Breast epithelium (tissue), 3 donors: ENCODE results near the gene FCGR2B. TPM values are rescaled to one million over a fixed set of nuclear protein-coding genes. Genes with fewer than 3 reads are reported as not detected.

Source experiments
- total RNA-seq, 3 donors: library from RNA; depleted of rRNA; stranded (reverse); fragments of >200 nt; gene quantifications; one replicate each; pipeline ENCODE4 v1.1.0, GENCODE V29; 2016

The FCGR2B gene
- total RNA-seq, 3 donors from 2014 or later: 5.6 to 124 (median 40.0) TPM

Other genes starting within 250 kb of the FCGR2B start
- 10 to 100 TPM; 33.1 to 70.6 (median 48.4) TPM for gene FCGR2A, start 157.7 kb upstream of the FCGR2B start, total RNA-seq
- 10 to 100 TPM in 1 of 3 donors, 1 to 10 TPM in 2; 1.3 to 17.1 (median 5.3) TPM for gene HSPA6, start 138.6 kb upstream of the FCGR2B start, total RNA-seq
- gene FCGR3A, start 113.3 kb upstream of the FCGR2B start, total RNA-seq: 10 to 100 TPM in 2 of 3 donors, 1 to 10 TPM in 1; 8.6 to 23.9 (median 12.9) TPM
- 1 to 10 TPM in 2 of 3 donors, under 1 TPM in 1; 0.32 to 3.9 (median 3.8) TPM for gene FCGR3B, start 32.0 kb upstream of the FCGR2B start, total RNA-seq
- under 1 TPM in 1 of 3 donors, not detected in 2; 0.15 TPM for gene FCRLA, start 44.1 kb downstream of the FCGR2B start, total RNA-seq
- 1 to 10 TPM in 1 of 3 donors, under 1 TPM in 2; 0.15 to 1.1 (median 0.33) TPM for gene FCRLB, start 58.4 kb downstream of the FCGR2B start, total RNA-seq
- 10 to 100 TPM; 14.6 to 44.9 (median 36.1) TPM for gene DUSP12, start 86.6 kb downstream of the FCGR2B start, total RNA-seq
- gene ATF6, start 103.2 kb downstream of the FCGR2B start, total RNA-seq: 10 to 100 TPM; 31.0 to 56.1 (median 34.1) TPM